Motor neuron (in vitro differentiated cells): ENCODE measurements around the gene STX16. TPM values are rescaled to one million over a fixed set of nuclear protein-coding genes. Genes with fewer than 3 reads are reported as not detected.

Experiments
- ATAC-seq, 8 experiments: fragments of 200-7000 bp; cut with Tn5 transposase; replicated peaks in 6 of 8; 2 replicates each; pipeline ENCODE4 v1.8.0; 2021; ENCODE audit warnings: mild to moderate bottlenecking in 8 of 8, moderate library complexity in 8 of 8
- H3K27ac ChIP-seq, 2 donors: fragments of 250-450 bp; sonication (Bioruptor Pico); 2 replicates each; pipeline ENCODE4 v1.9.0; 2021; ENCODE audit warnings: antibody characterized with exemption in 2 of 2, mild to moderate bottlenecking in 2 of 2, moderate library complexity in 1 of 2
- H3K4me1 ChIP-seq, 2 donors: fragments of 250-450 bp; sonication (Bioruptor Pico); replicated peaks in 1 of 2; 2 replicates each; pipeline ENCODE4 v1.6.1; 2021; ENCODE audit warnings: antibody characterized with exemption in 2 of 2, mild to moderate bottlenecking in 2 of 2, moderate library complexity in 1 of 2
- H3K4me3 ChIP-seq, 5 donors: fragments of 250-450 bp; sonication (Bioruptor Pico); 2 replicates each; pipeline ENCODE4 v1.9.0; 2021; ENCODE audit warnings: antibody characterized with exemption in 5 of 5, mild to moderate bottlenecking in 5 of 5, moderate library complexity in 4 of 5
- WGBS, 10 experiments: fragments of 450-650 bp; shearing (Covaris generic); methylation state at CpG; one replicate each; pipeline ENCODE4 v1.0.0; 2022; 5-methylcytosine and 5-hydroxymethylcytosine counted together
- in situ Hi-C, 9 experiments: fragments of 400-800 bp; cut with MboI; loops; one replicate each; pipeline ENCODE4 v1.15.0; 2021; ENCODE audit warnings: low sequenced_read_pairs in 9 of 9, low pct_unique_long_range_greater_than_20kb in 2 of 9; ENCODE audit not compliant: unreplicated experiment in 9 of 9
- total RNA-seq, 8 experiments: library from RNA; unstranded; fragments of 300-600 nt; gene quantifications; 2 replicates each; pipeline versions ENCODE4 v1.2.3 to v1.2.4, GENCODE V29; 2022

Gene STX16
- total RNA-seq, 8 experiments from 2014 or later = 17.5 to 86.6 (median 30.4) TPM

DNA sequence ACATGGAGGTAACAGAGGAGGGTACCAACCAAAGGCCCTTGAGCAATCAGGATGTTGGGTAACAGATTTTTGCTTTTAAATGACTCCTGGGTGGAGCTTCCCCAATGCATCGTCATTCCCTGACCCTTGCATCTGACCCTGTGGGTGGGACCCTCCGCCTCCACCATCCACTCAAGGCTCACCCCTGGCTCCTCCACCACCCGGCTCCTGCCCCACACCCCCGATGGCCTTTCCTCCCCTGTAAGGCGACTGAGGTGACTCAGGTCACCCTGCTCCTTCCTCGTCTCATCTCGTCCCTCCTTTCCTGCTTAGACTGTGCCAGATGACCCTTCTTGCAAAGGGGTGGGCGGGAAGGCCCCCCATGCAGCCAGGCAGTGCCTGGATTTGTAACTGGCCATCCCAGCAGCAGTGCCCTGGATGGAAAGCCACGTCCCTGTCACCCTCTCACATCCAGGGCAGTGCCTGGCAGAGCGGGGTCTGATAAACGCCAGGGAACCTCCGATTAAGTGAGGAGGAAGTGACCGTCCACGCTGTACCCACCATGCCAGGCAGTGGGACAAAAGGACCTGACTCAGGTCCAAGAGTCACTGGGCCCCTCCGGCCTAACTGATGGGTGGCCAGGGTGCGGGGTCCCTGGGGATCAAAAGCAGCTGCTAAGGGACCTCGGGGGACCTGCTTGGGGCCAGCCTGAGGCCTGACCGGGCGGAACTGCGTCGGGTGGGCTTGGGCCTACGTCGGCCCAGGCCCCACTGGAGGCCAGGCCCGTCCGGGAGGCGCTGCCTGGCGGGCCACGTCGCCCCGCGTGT, 40.9 kb downstream of the STX16 start:
- H3K4me1 ChIP-seq = peaks cover 5 to 12% of the 10 kb centered on the region in 2 donors
- H3K27ac ChIP-seq = no peak overlapping the region
- peak in 2 of 8 experiments; percentile 13 to 27 for ATAC-seq
- no peak overlapping the region for H3K4me3 ChIP-seq
- 0 to 100% (median 57%) methylated on average over 1 to 6 of the region's 31 CpGs; no CpG with 5 or more reads in 4 of the 10 experiments for WGBS, 10 experiments
- in situ Hi-C loops = loop anchor here in 1 of 9 experiments (25.0 kb wide), 1 partner anchor 145 kb away; no protein-coding TSS in a partner anchor

DNA sequence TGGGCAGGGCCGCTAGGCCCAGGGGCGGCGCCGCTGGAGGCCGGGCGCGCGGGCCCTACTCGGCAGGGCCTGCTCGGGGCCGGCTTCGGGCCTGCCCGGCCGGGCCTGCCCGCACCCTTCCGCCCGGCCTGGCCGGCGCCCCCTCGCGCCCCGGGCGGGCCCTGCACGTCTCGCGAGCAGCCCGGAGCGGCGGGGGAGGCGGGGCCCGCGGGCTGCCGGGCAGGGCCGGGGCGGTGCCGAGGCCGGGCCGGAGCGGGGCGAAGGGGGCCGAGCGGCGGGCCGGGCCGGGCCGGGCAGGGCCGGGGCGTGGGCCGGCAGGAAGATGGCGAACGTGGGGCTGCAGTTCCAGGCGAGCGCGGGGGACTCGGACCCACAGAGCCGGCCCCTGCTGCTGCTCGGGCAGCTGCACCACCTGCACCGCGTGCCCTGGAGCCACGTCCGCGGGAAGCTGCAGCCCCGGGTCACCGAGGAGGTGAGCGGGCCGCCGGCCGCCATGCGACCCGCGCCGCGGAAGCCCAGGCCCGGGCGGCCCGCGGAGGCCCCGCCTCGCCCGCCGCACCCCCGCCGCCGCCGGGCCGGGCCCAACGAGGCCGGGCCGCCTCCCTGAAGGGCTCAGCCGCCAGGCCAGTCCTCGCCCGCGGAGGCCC, 41.6 kb downstream of the STX16 start, which contains the start of gene NPEPL1:
Gene NPEPL1 (plus strand): TSS at position 222 of the 647 bp plus-strand sequence. CDS start 101 bp downstream, at position 323.
- H3K4me3 ChIP-seq = peak within 1 kb of the TSS in 1 of 5 donors; percentile 19
- WGBS, 10 experiments = 20% methylated on average over 2 of the region's 93 CpGs; no CpG with 5 or more reads in 9 of the 10 experiments
- peak; percentile 61 to 92 (median 82) for ATAC-seq
- H3K4me1 ChIP-seq = peaks cover 12 to 18% of the 10 kb centered on the region in 2 donors
- in situ Hi-C loops = loop anchor here in 1 of 9 experiments (25.0 kb wide), 1 partner anchor 145 kb away; no protein-coding TSS in a partner anchor
- H3K27ac ChIP-seq = no peak within 1 kb of the TSS

DNA sequence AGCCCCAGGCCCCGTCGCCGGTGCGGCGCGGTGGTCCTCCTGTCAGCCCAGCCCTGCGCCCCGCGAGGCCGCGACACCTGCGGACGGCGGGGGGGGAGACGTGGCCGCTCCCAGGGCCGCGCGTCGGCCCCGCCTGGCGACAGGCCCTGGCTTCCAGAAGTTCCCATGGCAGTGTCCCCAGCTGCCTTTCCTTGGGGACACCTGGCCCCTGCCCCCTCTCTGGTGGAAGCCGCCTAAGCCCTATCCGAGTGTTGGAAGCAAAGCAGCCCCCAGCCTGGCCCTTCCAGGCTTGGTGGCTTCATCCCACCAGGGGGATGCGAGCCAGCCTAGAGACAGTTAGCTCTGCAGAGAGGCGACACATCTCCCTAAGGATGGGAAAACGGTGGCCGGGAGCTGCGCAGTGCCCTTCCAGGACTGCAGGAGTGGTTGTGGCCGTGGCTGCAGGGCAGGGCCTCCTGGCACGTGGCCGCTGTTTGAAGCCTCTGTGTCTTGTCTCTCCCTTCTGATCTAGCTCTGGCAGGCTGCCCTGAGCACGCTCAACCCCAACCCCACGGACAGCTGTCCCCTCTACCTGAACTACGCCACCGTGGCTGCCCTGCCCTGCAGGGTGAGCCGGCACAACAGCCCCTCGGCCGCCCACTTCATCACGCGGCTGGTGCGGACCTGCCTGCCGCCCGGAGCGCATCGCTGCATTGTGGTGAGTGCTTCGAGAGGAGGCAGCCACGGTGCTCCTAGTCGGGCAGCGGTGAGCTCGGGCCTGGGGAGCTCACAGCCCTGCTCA, 42.3 kb downstream of the STX16 start:
- in situ Hi-C loops = loop anchor here in 1 of 9 experiments (25.0 kb wide), 1 partner anchor 144 kb away; no protein-coding TSS in a partner anchor
- no peak overlapping the region for H3K4me3 ChIP-seq
- 83 to 94% (median 93%) methylated on average over 2 to 8 of the region's 51 CpGs; no CpG with 5 or more reads in 7 of the 10 experiments for WGBS, 10 experiments
- ATAC-seq = peak in 1 of 8 experiments; percentile 9
- H3K4me1 ChIP-seq = peaks cover 20 to 25% of the 10 kb centered on the region in 2 donors
- H3K27ac ChIP-seq = no peak overlapping the region

DNA sequence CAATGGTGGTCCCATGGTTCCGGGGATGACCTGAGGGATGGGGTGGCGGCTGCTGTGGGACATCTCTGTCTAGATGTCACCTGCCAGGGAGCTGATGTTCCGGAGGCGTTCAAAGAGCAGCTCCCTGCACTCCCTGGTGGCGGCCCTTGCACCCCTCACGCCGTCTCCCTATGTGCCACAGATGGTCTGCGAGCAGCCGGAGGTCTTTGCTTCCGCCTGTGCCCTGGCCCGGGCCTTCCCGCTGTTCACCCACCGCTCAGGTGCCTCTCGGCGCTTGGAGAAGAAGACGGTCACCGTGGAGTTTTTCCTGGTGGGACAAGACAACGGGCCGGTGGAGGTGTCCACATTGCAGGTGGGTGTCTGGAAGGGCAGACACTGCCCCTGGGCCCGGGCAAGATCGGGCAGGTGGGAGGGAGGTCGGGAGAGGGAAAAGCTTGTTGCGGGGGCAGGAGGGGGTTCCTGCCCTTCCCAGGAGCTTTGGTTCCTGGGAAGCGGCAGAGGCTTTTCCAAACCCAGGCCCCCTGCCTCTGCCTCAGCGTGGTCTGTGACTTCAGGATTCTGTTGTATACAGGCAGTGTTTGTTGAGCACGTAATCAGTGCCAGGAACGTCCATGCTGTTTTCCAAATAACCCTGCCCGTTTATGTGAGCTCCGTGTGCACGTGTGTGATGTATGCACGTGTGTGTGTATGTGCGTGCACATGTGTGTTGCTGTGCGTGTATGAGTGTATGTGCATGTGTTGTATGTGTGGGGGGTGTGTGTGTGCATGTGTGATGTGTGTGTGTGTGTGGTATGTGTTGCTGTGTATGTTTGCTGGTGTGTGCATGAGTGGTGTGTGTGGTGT, 43.4 kb downstream of the STX16 start:
- ATAC-seq = no peak
- 95 to 100% (median 100%) methylated on average over 1 to 5 of the region's 33 CpGs; no CpG with 5 or more reads in 5 of the 10 experiments for WGBS, 10 experiments
- peaks cover 21 to 28% of the 10 kb centered on the region in 2 donors for H3K4me1 ChIP-seq
- in situ Hi-C loops = loop anchor here in 1 of 9 experiments (25.0 kb wide), 1 partner anchor 143 kb away; no protein-coding TSS in a partner anchor
- H3K27ac ChIP-seq = no peak overlapping the region
- no peak overlapping the region for H3K4me3 ChIP-seq

DNA sequence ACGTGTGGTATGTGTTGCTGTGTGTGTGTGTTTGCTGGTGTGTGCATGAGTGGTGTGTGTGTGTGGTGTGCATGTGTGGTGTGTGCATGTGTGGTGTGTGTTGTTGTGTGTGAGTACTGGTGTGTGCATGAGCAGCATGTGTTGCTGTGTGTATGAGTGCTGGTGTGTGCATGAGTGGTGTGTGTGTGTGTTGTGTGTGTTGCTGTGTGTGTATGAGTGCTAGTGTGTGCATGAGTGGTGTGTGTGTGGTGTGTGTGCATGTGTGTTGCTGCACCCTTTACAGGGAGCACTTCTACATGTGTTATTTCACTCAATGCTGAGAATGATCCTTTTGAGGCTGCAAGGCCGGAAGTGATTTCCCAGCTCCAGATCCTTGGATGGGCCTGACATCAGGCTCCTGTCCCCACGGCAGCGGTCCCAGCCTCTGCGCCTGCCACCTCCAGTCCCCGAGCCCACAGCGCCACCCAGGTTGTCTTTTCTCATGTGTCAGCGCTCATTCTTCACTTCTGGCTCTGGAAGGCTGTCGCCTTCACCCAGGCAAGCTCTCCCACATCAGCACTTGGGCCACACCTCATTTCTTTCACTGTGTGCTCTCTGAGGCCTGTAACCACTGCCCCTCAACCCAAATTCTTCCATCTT, 44.1 kb downstream of the STX16 start:
- peaks cover 21 to 28% of the 10 kb centered on the region in 2 donors for H3K4me1 ChIP-seq
- no peak overlapping the region for H3K4me3 ChIP-seq
- 40 to 100% (median 84%) methylated on average over 1 to 2 of the region's 9 CpGs; no CpG with 5 or more reads in 4 of the 10 experiments for WGBS, 10 experiments
- H3K27ac ChIP-seq = no peak overlapping the region
- no peak for ATAC-seq
- in situ Hi-C loops = loop anchor here in 1 of 9 experiments (25.0 kb wide), 1 partner anchor 142 kb away; no protein-coding TSS in a partner anchor

DNA sequence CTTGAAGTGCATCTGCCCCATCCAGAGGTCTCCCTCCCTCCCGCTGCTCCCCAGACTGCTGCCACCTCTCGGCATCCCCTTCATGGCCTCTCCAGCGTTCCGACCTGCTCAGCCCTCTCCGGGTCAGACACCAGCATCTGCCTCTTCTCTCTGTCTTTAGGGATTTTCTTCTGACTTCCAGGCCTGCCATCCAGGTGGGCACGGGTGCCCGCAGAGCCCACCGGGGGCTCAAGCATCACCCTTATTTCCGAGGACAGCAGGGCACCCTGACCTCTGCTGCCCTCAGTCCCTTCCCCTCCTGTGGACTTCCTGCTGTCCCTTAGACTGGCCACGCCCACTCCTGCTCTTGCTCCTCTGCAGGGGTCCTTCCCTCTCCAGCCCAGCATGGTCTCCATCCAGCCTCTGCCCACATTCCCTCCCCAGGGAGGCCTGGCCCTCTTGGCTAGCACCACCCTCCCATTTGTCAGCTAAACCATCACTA, 44.9 kb downstream of the STX16 start:
- Histone ChIP-seq H3K4me3 (no peak overlapping the region), H3K4me1 (peaks cover 21 to 28% of the 10 kb centered on the region in 2 donors), H3K27ac (no peak overlapping the region)
- in situ Hi-C loops = loop anchor here in 1 of 9 experiments (25.0 kb wide), 1 partner anchor 141 kb away; no protein-coding TSS in a partner anchor
- no peak for ATAC-seq
- 82 to 100% (median 89%) methylated on average over 1 to 7 of the region's 10 CpGs; no CpG with 5 or more reads in 6 of the 10 experiments for WGBS, 10 experiments

DNA sequence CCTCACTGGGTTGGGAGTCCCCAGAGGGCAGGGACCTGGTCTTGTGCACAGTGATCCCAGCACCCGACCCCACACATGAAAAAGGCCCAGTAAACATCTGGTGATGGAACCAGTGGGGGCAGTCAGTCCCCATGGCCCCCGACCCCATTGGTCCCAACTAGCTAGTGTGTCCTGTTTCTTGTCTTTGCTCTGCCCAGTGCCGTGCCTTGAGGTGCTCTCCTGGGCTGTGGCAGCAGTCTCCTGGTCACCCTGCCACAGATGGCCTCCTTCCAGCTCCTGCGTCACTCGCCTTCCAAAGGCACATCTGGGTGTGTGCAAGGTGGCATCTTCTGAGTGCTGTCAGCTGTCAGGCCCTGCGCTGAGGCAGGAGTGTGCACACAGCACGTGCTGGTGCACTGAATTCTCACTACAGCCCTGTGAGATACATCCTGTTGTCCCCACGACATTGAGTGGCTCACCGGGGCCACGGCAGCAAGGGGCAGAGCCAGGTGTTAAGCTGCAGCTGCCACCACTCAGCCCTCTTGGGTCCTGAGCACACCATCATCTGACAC, 45.4 kb downstream of the STX16 start:
- Histone ChIP-seq H3K27ac (no peak overlapping the region), H3K4me3 (no peak overlapping the region), H3K4me1 (peaks cover 21 to 28% of the 10 kb centered on the region in 2 donors)
- 83 to 100% (median 89%) methylated on average over 1 to 3 of the region's 10 CpGs; no CpG with 5 or more reads in 5 of the 10 experiments for WGBS, 10 experiments
- ATAC-seq = no peak
- in situ Hi-C loops = loop anchor here in 1 of 9 experiments (25.0 kb wide), 1 partner anchor 141 kb away; no protein-coding TSS in a partner anchor

DNA sequence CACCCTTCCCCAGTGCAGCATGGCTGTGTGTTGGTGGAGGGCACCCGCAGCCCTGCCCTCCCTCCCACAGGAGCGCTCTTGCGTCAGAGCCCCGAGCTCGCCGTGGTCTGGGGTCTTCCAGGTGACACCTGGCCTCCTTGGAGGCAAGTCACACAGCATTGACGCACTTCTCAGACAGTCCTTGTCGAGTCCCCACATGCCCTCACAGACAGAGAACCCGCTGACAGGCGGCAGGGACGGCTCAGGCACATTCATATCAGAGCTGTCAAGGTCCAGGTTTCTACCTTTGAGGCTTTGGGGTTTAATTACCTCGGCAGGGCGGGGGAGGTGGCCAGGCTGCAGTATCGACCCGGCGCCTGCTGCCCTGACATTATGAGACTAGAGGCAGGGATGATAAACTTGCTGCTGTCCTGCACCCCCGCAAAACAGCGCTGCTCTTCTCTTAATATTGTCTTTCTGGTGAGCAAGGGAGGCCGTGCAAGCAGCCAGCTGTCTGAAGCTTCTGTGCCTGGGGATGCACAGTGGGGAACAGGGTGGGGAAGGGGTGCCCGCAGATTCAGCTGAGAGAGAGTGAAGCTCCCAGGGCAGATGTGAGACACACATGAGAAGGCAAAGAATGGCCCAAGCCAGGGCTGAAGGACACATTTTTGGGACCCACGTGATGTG, 46.3 kb downstream of the STX16 start:
- Histone ChIP-seq H3K4me1 (peaks cover 21 to 28% of the 10 kb centered on the region in 2 donors), H3K27ac (peak overlapping the region; percentile 47 to 56), H3K4me3 (no peak overlapping the region)
- ATAC-seq = peak in 5 of 8 experiments; percentile 5 to 83 (median 67)
- in situ Hi-C loops = loop anchor here in 1 of 9 experiments (25.0 kb wide), 1 partner anchor 140 kb away; no protein-coding TSS in a partner anchor
- 62 to 100% (median 84%) methylated on average over 4 to 9 of the region's 21 CpGs; no CpG with 5 or more reads in 4 of the 10 experiments for WGBS, 10 experiments

DNA sequence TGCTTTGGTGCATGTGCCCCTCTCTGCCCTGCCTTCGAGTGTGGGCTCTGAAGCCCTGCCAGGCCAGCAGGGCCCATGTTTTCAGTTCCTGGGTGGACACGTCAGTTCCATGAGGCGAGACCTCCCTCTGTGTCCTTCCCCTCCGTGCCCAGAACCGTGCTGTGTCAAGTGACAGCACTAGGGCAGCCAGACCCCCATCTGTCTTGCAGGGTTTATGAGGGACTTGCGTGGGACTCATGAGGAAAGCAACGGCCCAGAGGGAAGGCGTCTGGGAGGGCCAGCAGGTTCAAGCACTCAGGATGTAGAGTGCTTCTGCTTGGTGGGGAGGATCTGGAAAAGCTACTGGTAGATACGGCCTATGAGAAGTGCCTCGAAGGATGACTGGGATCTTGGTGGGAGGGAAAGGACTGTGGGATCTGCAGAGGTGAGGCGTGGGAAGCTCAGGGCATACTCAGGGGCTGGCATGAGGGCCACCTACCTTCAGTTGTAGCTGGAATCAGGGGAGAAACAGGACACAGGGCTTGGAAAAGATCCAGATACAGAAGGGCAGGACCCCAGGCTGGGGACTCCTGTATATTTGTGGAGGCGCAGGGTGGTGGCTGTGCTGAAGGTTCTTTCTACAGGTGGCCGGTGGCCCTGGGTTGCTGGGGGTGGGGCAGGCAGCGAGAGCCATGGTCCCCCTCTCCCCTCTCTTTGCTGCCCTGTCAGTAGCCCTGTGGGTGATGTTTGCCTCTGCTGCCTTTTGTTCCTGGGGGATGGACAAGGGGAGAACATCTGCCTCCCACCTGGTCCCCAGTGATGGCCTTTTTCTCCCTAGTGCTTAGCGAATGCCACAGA, 47.0 kb downstream of the STX16 start:
- H3K27ac ChIP-seq = peak overlapping the region; percentile 47 to 56
- 33 to 100% (median 89%) methylated on average over 1 to 7 of the region's 15 CpGs; no CpG with 5 or more reads in 3 of the 10 experiments for WGBS, 10 experiments
- no peak overlapping the region for H3K4me3 ChIP-seq
- no peak for ATAC-seq
- in situ Hi-C loops = loop anchor here in 1 of 9 experiments (25.0 kb wide), 1 partner anchor 139 kb away; no protein-coding TSS in a partner anchor
- peaks cover 21 to 27% of the 10 kb centered on the region in 2 donors for H3K4me1 ChIP-seq
